GM12878 (cell line): ENCODE results near the gene ZNF878. TPM values are rescaled to one million over a fixed set of nuclear protein-coding genes. Genes with fewer than 3 reads are reported as not detected.

ENCODE experiments used
- ATAC-seq: fragments of 200-7000 bp; cut with Tn5 transposase; 3 replicates; pipeline ENCODE4 v1.9.1; 2020; ENCODE audit warnings: mild to moderate bottlenecking, moderate library complexity
- BruUV-seq: library from RNA; stranded (reverse); fragments of 400-500 nt; replicated peaks from 2 replicates; lab custom pipeline; 2021; lab: Mats Ljungman, UMichigan
- CTCF ChIA-PET: fragments of 300-600 bp; sonication (Branson Sonifier 250); formaldehyde crosslinking; extraction: SDS; loops from one replicate; lab custom pipeline; 2021; ENCODE audit warnings: inconsistent platforms; lab: Yijun Ruan, JAX
- POLR2A ChIA-PET: fragments of 350-600 bp; formaldehyde crosslinking; extraction: SDS; loops from one replicate; lab custom pipeline; 2021; ENCODE audit warnings: inconsistent platforms; lab: Charles Lee
- RAD21 ChIA-PET: fragments of 300-600 bp; sonication (Branson Sonifier 250); formaldehyde crosslinking; loops from one replicate; lab custom pipeline; 2023; ENCODE audit warnings: antibody characterized with exemption; ENCODE audit not compliant: unreplicated experiment; lab: Charles Lee
- SMC1A ChIA-PET: fragments of 300-600 bp; sonication (Branson Sonifier 250); formaldehyde crosslinking; loops from one replicate; lab custom pipeline; 2023; ENCODE audit not compliant: unreplicated experiment, uncharacterized antibody; lab: Charles Lee
- DNase-seq: peaks from one replicate; pipeline ENCODE4 v3.0.0-alpha.2; 2011; ENCODE audit warnings: low read depth, low spot score
- FAIRE-seq: peaks from 3 replicates; lab custom pipeline; 2011; peaks lifted over from hg19 to GRCh38; lab: Jason Lieb, UNC
- H2AFZ ChIP-seq: 2 replicates; pipeline ENCODE4 v1.6.0; 2011; ENCODE audit warnings: low read depth, low read length, control low read depth; ENCODE audit not compliant: control insufficient read depth
- H3K27ac ChIP-seq: 2 replicates; pipeline ENCODE4 v1.5.1; 2011; ENCODE audit warnings: control low read depth; ENCODE audit not compliant: control insufficient read depth, insufficient read depth
- H3K27me3 ChIP-seq, 2 experiments: replicated peaks in 1 of 2; 2 replicates each; pipeline versions ENCODE4 v1.6.0 to v1.6.1; 2011; ENCODE audit warnings: low read length in 1 of 2; ENCODE audit not compliant: control insufficient read depth in 2 of 2, insufficient read depth in 2 of 2
- H3K36me3 ChIP-seq, 2 experiments: 2 replicates each; pipeline ENCODE4 v1.5.1; 2011; ENCODE audit warnings: low read length in 1 of 2; ENCODE audit not compliant: control insufficient read depth in 2 of 2, insufficient read depth in 2 of 2
- H3K4me1 ChIP-seq: 2 replicates; pipeline ENCODE4 v1.6.1; 2011; ENCODE audit warnings: mild to moderate bottlenecking, low read length, moderate library complexity, mixed read lengths; ENCODE audit not compliant: control insufficient read depth, insufficient read depth
- H3K4me2 ChIP-seq: 2 replicates; pipeline ENCODE4 v1.6.0; 2011; ENCODE audit warnings: control low read depth; ENCODE audit not compliant: control insufficient read depth, insufficient read depth
- H3K4me3 ChIP-seq: fragments of 200-600 bp; sonication (generic); 2 replicates; pipeline ENCODE4 v1.5.1; 2016
- H3K79me2 ChIP-seq: 2 replicates; pipeline ENCODE4 v1.6.0; 2011; ENCODE audit warnings: low read length; ENCODE audit not compliant: control insufficient read depth, insufficient read depth
- H3K9ac ChIP-seq: 2 replicates; pipeline ENCODE4 v1.8.0; 2011; ENCODE audit warnings: low read length, control low read depth, mixed read lengths; ENCODE audit not compliant: control insufficient read depth, insufficient read depth
- H3K9me3 ChIP-seq: replicated peaks from 3 replicates; pipeline ENCODE4 v1.5.1; 2011; ENCODE audit warnings: mild to moderate bottlenecking, low read length; ENCODE audit not compliant: control insufficient read depth, insufficient read depth
- H4K20me1 ChIP-seq: 2 replicates; pipeline ENCODE4 v1.6.0; 2011; ENCODE audit not compliant: control insufficient read depth, insufficient read depth
- ESRRA ChIP-seq: IDR thresholded peaks from 2 replicates; pipeline ENCODE4 v1.6.1; 2012; ENCODE audit warnings: mild to moderate bottlenecking, low read length, improper control_type of control experiment
- GABPA ChIP-seq: IDR thresholded peaks from 2 replicates; pipeline ENCODE4 v1.6.1; 2014; ENCODE audit warnings: antibody characterized with exemption, low read depth, mild to moderate bottlenecking, inconsistent platforms
- IKZF2 ChIP-seq, 2 experiments: fragments of 450-650 bp; IDR thresholded peaks; 2 replicates each; pipeline ENCODE4 v1.6.1; 2017; ENCODE audit warnings: mild to moderate bottlenecking in 2 of 2, moderate library complexity in 2 of 2
- KDM1A ChIP-seq: fragments of 200-600 bp; sonication (generic); IDR thresholded peaks from 2 replicates; pipeline ENCODE4 v1.6.1; 2016; ENCODE audit warnings: borderline replicate concordance
- PAX5 ChIP-seq: IDR thresholded peaks from 2 replicates; pipeline ENCODE4 v1.6.1; 2011; ENCODE audit warnings: low read depth, low read length, borderline replicate concordance
- PAX8 ChIP-seq: fragments of 450-650 bp; IDR thresholded peaks from 2 replicates; pipeline ENCODE4 v1.6.1; 2017; ENCODE audit warnings: mild to moderate bottlenecking, moderate library complexity
- RFX5 ChIP-seq: IDR thresholded peaks from 2 replicates; pipeline ENCODE4 v1.6.1; 2011; ENCODE audit warnings: low read depth, low read length, improper control_type of control experiment
- YY1 ChIP-seq: IDR thresholded peaks from 2 replicates; pipeline ENCODE4 v1.6.1; 2011; ENCODE audit warnings: low read depth, mild to moderate bottlenecking, low read length
- ZNF207 ChIP-seq: fragments of 450-650 bp; IDR thresholded peaks from 2 replicates; pipeline ENCODE4 v1.6.1; 2014; ENCODE audit warnings: antibody characterized with exemption, mild to moderate bottlenecking, borderline replicate concordance
- ZNF274 ChIP-seq: IDR thresholded peaks from one replicate; pipeline ENCODE4 v1.8.0; 2011; ENCODE audit not compliant: insufficient read length, insufficient read depth
- ZNF622 ChIP-seq: fragments of 450-650 bp; IDR thresholded peaks from 2 replicates; pipeline ENCODE4 v1.6.1; 2017; ENCODE audit warnings: mild to moderate bottlenecking, inconsistent platforms
- WGBS: methylation state at CpG from one replicate; pipeline ENCODE4 v1.1.6; 2016; ENCODE audit warnings: low lambda C conversion rate; ENCODE audit not compliant: insufficient replicate concordance, insufficient coverage; ENCODE audit errors: missing lambda C conversion rate; 5-methylcytosine and 5-hydroxymethylcytosine counted together
- in situ Hi-C: fragments of 300-500 bp; cut with MboI; formaldehyde crosslinking; loops from 9 replicates; pipeline ENCODE4 v1.14.3; 2018; ENCODE audit warnings: mixed read lengths
- intact Hi-C: fragments of 100-400 bp; cut with micrococcal nuclease; formaldehyde crosslinking; loops from one replicate; pipeline ENCODE4 v1.14.2; 2022; ENCODE audit not compliant: unreplicated experiment
- polyA plus RNA-seq, 11 experiments: library from polyadenylated mRNA; depleted of rRNA in 4 of 11; unstranded in 6 of 11; stranded (reverse) in 5 of 11; fragments of >200 nt; fragmentation: Nextera tagmentation in 4 of 11; fragmentation: Illumina TruSeq in 1 of 11; extraction: Ambion mirVana in 4 of 11; extraction: Trizol in 1 of 11; gene quantifications; 1 replicate in 1 of 11; 2 replicates in 10 of 11; pipeline versions ENCODE4 v1.2.1 to v1.2.3, GENCODE V29; 2011 to 2016; ENCODE audit warnings: inconsistent platforms in 2 of 11, missing spikeins in 2 of 11, low read depth in 1 of 11
- total RNA-seq, 4 experiments: library from RNA; depleted of rRNA in 3 of 4; stranded (reverse); fragments of >200 nt in 3 of 4; fragmentation: Illumina TruSeq in 1 of 4; extraction: Trizol in 1 of 4; gene quantifications; 2 replicates each; pipeline versions ENCODE4 v1.2.1 to v1.2.3, GENCODE V29; 2013 to 2021
- TF ChIP-seq, protein P1 (sequence below): fragments of 450-650 bp; IDR thresholded peaks from 2 replicates; pipeline ENCODE4 v1.6.1; 2018; ENCODE audit warnings: borderline replicate concordance, mild to moderate bottlenecking; ENCODE audit not compliant: partially characterized antibody
- TF ChIP-seq, protein P2 (sequence below): IDR thresholded peaks from 2 replicates; pipeline ENCODE4 v1.6.1; 2011; ENCODE audit warnings: mild to moderate bottlenecking, low read depth, low read length, moderate library complexity; ENCODE audit not compliant: insufficient replicate concordance

Gene ZNF878
- total and polyA plus RNA-seq, 10 of the 15 experiments (the other 5 are each of a cell fraction or from before 2014, with no cell fraction given), result 0.24 to 1.3 (median 0.71) TPM

DNA sequence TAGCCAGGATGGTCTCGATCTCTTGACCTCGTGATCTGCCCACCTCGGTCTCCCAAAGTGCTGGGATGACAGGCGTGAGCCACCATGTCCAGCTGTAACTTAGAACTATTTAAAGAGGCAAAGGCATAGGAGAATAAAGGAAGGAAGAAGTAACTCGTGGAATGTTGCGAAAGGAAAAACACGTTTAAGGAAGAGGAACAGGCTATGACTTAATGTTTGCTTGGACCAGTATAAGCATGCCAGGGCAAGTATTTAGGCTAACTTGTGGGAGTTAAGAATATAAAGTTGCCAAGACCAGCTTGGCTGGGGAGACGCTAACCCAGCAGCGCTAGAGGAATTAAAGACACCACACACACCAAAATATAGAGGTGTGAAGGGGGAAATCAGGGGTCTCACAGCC is 45.3 kb upstream of the ZNF878 start:
- Histone ChIP-seq H2AFZ (no peak overlapping the region), H3K9ac (no peak overlapping the region), H3K79me2 (no peaks in the 10 kb centered on the region)
- no peak for ATAC-seq
- DNase-seq, result no peak
- SMC1A ChIA-PET, result interaction anchor here (1.7 kb wide), 1 partner anchor 10 kb away, joined by 5 read pairs; no protein-coding TSS in a partner anchor
- FAIRE-seq, result no peak
- TF ChIP-seq PAX8 (no peak), RFX5 (no peak), IKZF2 (IDR thresholded peaks at IDR 0.05) (no peak), ESRRA (no peak), ZNF622 (no peak), KDM1A (no peak), ZNF207 (no peak), PAX5 (no peak), GABPA (no peak), YY1 (no peak), ZNF274 (no peak)
- TF ChIP-seq, protein P1, sequence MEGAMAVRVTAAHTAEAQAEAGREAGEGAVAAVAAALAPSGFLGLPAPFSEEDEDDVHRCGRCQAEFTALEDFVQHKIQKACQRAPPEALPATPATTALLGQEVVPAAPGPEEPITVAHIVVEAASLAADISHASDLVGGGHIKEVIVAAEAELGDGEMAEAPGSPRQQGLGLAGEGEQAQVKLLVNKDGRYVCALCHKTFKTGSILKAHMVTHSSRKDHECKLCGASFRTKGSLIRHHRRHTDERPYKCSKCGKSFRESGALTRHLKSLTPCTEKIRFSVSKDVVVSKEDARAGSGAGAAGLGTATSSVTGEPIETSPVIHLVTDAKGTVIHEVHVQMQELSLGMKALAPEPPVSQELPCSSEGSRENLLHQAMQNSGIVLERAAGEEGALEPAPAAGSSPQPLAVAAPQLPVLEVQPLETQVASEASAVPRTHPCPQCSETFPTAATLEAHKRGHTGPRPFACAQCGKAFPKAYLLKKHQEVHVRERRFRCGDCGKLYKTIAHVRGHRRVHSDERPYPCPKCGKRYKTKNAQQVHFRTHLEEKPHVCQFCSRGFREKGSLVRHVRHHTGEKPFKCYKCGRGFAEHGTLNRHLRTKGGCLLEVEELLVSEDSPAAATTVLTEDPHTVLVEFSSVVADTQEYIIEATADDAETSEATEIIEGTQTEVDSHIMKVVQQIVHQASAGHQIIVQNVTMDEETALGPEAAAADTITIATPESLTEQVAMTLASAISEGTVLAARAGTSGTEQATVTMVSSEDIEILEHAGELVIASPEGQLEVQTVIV, result no peak
- TF ChIP-seq, protein P2, sequence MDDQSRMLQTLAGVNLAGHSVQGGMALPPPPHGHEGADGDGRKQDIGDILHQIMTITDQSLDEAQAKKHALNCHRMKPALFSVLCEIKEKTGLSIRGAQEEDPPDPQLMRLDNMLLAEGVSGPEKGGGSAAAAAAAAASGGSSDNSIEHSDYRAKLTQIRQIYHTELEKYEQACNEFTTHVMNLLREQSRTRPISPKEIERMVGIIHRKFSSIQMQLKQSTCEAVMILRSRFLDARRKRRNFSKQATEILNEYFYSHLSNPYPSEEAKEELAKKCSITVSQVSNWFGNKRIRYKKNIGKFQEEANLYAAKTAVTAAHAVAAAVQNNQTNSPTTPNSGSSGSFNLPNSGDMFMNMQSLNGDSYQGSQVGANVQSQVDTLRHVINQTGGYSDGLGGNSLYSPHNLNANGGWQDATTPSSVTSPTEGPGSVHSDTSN, result no peak
- TF ChIP-seq, all 136 proteins: peak for 0
- in situ Hi-C loops (no loop called here), intact Hi-C loops (no loop called here)
- Histone ChIP-seq H3K4me1 (no peaks in the 10 kb centered on the region), H3K4me3 (no peak overlapping the region), H3K4me2 (no peak overlapping the region), H3K9me3 (peaks cover 2% of the 10 kb centered on the region; the same call in 2 of the 3 replicates), H4K20me1 (no peaks in the 10 kb centered on the region), H3K27ac (no peak overlapping the region), H3K36me3 (no peaks in the 10 kb centered on the region), H3K27me3 (no peaks in the 10 kb centered on the region)
- ChIA-PET RAD21 (no interaction called here), CTCF (interaction anchor here (1.1 kb wide), 1 partner anchor 175 kb away, joined by 3 read pairs; no protein-coding TSS in a partner anchor), POLR2A (interaction anchor here (0.6 kb wide), 1 partner anchor 328 kb away, joined by 3 read pairs; no protein-coding TSS in a partner anchor)
- 90% methylated on average over 9 of the region's 9 CpGs for WGBS
- no TSS peak for BruUV-seq
